HG03095 (cell line): ENCODE results near the gene IFNA4.
"Not testable (repeated sequence)": the region's sequence is repeated elsewhere in the genome, so short reads cannot be mapped to it uniquely, and the experiment has no call there.

Experiments
- ATAC-seq: cut with Tn5 transposase; IDR thresholded peaks from one replicate; pipeline ENCODE4 v1.9.1; 2021; ENCODE audit warnings: moderate library complexity; ENCODE audit not compliant: unreplicated experiment

The IFNA4 gene

DNA sequence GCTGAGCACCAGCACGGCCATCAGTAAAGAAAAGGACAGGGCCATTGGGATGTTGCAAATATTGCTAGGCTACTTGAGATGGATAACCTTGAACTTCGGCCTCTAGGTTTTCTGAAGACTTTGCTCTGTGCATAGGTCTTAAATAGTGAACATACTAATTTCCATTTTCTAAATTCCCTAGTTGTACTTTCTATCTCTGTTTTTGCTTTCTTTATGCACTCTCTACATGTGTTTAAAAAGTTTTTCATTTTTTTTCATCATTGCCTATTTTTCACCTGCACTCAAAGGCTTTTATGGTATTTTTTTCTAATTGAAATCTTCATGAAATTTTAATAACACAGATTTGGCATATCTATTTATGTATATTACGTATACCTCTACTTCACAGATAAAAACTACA is at the start of gene IFNA4:
Gene IFNA4, minus strand, starts transcription at position 101 of the 400 bp plus-strand sequence. Its CDS starts 56 bp downstream, at position 45.
- ATAC-seq: not testable (repeated sequence)

DNA sequence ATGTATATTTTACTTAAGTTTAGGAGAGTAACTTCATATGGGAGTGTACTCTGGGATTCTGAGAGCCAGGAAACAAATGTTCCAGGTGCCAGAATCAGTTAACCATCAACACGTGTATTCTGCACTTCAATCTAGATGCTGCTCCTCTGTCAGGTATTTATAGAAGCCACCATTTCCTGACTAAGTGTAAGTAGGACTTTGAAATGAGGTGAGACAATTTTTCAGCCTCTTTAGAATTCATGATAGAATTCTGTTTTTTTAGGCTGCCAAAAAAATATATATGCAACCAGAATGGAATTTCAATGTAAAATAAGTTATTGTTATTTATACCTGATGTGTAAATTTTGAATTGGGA is 49.0 kb upstream of the IFNA4 start:
- ATAC-seq: peak; percentile 9

DNA sequence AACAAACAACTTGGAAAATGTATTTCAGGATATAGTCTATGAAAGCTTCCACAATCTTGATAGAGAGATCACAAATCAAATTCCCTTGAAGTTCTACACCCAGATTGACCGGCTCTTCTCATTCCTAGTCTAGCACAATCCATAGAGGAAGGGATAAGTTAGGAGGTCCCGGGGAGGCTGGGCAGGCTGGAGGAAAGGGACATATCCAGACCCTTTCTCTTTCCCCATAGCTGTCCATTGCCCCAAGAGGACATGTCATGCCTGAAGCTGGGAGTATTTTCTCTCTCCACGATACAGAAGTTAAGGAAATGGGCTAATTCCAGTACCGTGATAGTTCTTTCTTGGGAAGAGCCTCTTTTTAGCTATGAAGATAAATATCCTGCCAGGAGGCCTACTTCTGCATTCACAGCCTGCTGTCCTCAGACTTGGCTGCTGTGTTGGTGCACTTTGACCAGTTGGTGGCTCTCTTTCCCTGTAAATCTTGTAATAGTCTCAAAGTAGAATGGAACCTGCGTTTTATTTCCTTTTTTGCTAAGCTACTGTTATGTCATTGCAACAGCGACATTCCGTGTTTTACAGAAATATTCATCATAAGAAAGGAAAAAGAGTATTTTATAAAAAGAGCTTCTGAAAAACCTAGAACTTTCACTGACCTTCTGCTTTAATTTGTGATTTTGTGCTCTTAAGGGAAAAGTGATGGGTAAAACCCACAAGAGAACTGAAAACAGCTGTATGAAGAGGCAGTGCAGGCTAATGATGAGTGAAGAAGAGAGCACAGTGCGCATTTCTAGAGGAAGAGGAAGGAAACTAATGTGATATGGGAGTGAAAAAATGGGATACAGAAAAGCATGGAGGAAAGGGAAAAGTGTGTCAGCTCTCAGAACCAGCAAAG is 48.3 kb upstream of the IFNA4 start:
- peak; percentile 77 for ATAC-seq

DNA sequence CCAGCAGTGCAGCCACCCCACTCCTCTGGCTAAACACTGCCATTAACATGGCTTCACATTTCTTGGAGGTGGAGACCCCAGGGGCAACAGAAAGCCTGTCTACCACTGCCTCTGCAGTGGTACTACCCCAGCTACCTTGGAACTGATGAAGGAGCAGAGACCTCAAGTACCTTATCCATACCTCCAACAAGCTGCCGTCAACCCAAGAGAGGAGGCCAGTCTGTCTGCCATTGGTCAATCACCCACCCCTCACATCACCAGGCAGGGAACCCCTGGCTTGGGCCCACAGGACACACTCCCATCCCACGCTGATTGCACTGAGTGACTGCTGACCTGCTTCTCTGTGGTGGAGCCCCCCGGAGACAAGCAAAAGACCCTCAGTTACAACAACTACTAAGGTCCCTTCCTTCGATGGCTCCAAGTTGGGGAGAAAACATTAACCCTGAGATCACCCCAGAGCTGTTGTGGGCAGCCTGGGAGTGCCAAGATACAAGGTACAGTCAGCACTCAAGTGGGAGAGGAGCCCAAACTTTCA is 46.8 kb upstream of the IFNA4 start:
- no peak for ATAC-seq

DNA sequence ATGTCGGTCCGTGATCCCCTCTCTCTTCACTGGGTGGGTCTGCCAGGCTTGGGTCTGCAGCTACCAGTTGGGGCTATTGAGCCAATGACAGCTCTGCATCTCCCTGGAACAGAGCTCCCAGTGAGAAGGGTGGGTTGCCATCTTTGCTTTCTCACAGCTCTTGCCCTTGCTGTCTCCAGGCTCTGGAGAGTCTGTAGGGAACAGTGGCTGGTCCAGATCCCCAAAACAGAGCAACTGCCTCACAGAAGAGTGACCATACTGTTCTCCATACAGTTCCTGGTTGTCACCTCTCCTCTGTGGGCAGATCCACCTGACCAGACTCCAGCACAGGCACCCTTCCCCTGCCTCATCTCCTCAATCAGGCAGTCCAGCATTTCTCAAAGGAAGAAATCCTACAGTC is 45.9 kb upstream of the IFNA4 start:
- ATAC-seq: no peak

DNA sequence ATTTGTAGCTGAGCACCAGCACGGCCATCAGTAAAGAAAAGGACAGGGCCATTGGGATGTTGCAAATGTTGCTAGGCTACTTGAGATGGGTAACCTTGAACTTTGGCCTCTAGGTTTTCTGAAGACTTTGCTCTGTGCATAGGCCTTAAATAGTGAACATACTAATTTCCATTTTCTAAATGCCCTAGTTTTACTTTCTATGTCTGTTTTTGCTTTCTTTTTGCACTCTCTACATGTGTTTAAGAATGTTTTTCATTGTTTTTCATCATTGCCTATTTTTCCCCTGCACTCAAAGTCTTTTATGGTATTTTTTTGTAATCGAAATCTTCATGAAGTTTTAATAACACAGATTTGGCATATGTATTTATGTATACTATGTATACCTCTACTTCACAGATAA is 40.7 kb upstream of the IFNA4 start, which contains the start of gene IFNA17:
Gene IFNA17, minus strand, starts transcription at position 101 of the 400 bp plus-strand sequence. Its CDS starts 49 bp downstream, at position 52.
- no peak for ATAC-seq

DNA sequence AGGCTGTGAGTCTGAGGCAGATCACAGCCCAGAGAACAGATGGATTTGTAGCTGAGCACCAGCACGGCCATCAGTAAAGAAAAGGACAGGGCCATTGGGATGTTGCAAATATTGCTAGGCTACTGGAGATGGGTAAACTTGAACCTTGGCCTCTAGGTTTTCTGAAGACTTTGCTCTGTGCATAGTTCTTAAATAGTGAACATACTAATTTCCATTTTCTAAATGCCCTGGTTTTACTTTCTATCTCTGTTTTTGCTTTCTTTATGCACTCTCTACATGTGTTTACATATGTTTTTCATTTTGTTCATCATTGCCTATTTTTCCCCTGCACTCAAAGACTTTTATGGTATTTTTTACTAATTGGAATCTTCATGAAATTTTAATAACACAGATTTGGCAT is 29.8 kb upstream of the IFNA4 start, which contains the start of gene IFNA16:
Gene IFNA16, minus strand, starts transcription at position 101 of the 400 bp plus-strand sequence. Its CDS starts 6 bp downstream, at position 95.
- ATAC-seq: not testable (repeated sequence)

DNA sequence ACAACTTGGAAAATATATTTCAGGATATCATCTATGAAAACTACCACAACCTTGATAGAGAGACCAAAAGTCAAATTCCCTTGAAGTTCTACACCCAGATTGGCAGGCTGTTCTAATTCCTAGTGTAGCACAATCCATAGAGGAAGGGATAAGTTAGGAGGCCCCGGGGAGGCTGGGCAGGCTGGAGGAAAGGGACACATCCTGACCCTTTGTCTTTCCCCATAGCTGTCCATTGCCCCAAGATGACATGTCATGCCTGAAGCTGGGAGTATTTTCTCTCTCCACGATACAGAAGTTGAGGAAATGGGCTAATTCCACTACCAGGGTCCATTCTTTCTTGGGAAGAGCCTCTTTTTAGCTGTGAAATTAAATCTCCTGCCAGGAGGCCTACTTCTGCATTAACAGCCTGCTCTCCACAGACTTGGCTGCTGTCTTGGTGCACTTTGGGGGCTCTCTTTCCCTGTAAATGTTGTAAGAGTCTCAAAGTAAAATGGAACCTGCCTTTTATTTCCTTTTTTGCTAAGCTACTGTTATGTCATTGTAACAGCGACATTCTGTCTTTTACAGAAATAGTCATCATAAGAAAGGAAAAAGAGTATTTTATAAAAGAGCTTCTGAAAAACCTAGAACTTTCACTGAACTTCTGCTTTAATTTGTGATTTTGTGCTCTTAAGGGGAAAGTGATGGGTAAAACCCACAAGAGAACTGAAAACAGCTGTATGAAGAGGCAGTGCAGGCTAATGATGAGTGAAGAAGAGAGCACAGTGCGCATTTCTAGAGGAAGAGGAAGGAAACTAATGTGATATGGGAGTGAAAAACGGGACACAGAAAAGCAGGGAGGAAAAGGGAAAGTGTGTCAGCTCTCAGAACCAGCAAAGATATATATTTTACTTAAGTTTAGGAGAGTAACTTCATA is 26.3 kb upstream of the IFNA4 start:
- peak; percentile 64 for ATAC-seq

DNA sequence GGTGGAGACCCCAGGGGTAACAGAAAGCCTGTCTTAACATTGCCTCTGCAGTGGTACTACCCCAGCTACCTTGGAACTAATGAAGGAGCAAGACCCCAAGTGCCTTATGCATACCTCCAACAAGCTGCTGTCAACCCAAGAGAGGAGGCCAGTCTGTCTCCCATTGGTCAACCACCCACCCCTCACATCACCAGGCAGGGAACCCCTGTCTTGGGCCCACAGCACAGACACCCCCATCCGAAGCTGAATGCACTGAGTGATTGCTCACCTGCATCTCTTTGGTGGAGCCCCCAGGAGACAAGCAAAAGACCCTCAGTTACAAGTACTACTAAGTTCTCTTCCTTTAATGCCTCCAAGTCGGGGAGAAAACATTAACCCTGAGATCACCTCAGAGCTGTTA is 24.8 kb upstream of the IFNA4 start:
- ATAC-seq: not testable (repeated sequence)

DNA sequence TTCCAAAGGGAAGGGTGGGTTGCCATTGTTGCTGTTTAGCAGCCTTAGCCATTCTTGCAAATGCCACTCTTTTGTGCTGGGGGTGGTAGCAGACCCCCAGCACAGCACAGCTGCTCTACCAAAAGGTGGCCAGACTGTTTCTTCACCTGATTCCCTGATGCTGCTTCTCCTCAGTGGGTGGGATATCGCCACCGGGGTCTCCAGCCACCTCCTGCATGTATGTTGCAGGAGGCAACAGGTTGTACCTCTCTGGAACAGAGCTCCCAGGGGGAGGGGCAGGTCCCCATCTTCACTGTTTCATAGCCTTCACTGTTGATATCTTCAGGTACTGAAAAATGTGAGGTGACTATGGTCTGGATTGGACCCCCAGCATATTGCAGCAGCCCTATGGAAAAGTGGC is 23.4 kb upstream of the IFNA4 start:
- ATAC-seq: not testable (repeated sequence)

DNA sequence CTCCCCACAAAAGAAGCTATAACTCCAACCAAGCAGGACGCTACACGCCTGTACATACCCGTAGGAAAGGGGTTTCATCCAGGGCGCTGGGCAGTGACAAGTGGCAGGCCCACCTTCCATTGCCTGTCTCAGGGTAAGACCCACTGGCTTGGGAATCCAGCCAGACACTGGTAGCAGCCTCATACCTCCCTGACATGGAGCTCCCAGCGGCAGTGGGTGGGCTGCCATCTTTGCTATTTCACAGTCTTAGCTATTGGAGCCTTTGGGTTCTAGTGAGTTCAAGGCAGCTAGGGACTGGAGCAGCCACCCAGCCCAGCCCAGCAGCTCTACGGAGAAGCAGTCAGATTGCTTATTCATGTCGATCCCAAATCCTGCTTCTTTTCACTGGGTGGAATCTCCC is 22.9 kb upstream of the IFNA4 start:
- no peak for ATAC-seq

DNA sequence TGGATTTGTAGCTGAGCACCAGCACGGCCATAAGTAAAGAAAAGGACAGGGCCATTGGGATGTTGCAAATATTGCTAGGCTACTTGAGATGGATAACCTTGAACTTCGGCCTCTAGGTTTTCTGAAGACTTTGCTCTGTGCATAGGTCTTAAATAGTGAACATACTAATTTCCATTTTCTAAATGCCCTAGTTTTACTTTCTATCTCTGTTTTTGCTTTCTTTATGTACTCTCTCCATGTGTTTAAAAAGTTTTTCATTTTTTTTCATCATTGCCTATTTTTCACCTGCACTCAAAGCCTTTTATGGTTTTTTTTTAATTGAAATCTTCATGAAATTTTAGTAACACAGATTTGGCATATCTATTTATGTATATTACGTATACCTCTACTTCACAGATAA is 19.7 kb upstream of the IFNA4 start, which contains the start of gene IFNA10:
Gene IFNA10, minus strand, starts transcription at position 101 of the 400 bp plus-strand sequence. Its CDS starts 46 bp downstream, at position 55.
- not testable (repeated sequence) for ATAC-seq

DNA sequence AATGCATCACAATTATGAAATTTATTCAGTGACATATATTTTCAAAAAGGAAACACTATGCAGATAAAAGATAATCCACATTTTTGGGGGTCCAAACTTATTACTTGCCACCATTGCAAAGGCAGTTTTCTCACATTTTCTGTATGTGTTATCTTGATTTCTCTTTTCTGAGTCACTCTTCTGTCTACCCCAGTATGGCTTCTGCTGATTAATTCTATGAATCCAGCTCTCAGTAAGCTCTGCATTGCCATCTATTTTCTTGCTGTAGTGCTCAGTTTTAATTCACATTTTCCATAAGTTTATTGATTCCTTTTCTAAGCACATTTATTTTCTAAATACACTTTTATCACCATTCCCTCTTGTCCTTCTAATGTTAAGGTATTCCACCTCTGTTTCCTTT is 17.8 kb upstream of the IFNA4 start:
- ATAC-seq: no peak

DNA sequence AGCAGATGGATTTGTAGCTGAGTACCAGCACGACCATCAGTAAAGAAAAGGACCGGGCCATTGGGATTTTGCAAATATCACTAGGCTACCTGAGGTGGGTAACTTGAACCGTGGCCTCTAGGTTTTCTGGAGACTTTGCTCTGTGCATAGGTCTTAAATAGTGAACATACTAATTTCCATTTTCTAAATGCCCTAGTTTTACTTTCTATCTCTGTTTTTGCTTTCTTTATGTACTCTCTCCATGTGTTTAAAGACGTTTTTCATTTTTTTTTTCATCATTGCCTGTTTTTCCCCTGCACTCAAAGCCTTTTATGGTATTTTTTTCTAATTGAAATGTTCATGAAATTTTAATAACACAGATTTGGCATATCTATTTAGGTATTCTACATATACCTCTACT is 14.7 kb upstream of the IFNA4 start, which contains the start of gene IFNA7:
Gene IFNA7, minus strand, starts transcription at position 101 of the 400 bp plus-strand sequence. Its CDS starts 40 bp downstream, at position 61.
- ATAC-seq: not testable (repeated sequence)

DNA sequence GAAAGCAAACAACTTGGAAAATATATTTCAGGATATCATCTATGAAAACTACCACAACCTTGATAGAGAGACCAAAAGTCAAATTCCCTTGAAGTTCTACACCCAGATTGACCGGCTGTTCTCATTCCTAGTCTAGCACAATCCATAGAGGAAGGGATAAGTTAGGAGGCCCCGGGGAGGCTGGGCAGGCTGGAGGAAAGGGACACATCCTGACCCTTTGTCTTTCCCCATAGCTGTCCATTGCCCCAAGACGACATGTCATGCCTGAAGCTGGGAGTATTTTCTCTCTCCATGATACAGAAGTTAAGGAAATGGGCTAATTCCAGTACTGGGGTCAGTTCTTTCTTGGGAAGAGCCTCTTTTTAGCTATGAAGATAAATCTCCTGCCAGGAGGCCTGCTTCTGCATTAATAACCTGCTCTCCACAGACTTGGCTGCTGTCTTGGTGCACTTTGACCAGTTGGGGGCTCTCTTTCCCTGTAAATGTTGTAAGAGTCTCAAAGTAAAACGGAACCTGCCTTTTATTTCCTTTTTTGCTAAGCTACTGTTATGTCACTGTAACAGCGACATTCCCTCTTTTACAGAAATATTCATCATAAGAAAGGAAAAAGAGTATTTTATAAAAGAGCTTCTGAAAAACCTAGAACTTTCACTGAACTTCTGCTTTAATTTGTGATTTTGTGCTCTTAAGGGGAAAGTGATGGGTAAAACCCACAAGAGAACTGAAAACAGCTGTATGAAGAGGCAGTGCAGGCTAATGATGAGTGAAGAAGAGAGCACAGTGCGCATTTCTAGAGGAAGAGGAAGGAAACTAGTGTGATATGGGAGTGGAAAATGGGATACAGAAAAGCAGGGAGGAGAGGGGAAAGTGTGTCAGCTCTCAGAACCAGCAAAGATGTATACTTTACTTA is 7.7 kb upstream of the IFNA4 start:
- ATAC-seq: peak; percentile 90

DNA sequence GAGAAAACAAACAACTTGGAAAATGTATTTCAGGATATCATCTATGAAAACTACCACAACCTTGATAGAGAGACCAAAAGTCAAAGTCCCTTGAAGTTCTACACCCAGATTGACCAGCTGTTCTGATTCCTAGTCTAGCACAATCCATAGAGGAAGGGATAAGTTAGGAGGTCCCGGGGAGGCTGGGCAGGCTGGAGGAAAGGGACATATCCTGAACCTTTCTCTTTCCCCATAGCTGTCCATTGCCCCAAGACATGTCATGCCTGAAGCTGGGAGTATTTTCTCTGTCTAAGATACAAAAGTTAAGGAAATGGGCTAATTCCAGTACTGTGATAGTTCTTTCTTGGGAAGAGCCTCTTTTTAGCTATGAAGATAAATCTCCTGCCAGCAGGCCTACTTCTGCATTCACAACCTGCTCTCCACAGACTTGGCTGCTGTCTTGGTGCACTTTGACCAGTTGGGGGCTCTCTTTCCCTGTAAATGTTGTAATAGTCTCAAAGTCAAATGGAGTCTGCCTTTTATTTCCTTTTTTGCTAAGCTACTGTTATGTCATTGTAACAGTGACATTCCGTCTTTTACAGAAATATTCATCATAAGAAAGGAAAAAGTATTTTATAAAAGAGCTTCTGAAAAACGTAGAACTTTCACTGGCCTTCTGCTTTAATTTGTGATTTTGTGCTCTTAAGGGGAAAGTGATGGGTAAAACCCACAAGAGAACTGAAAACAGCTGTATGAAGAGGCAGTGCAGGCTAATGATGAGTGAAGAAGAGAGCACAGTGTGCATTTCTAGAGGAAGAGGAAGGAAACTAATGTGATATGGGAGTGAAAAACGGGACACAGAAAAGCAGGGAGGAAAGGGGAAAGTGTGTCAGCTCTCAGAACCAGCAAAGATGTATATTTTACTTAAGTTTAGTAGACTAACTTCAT is 4.3 kb downstream of the IFNA4 start:
- peak; percentile 87 for ATAC-seq

DNA sequence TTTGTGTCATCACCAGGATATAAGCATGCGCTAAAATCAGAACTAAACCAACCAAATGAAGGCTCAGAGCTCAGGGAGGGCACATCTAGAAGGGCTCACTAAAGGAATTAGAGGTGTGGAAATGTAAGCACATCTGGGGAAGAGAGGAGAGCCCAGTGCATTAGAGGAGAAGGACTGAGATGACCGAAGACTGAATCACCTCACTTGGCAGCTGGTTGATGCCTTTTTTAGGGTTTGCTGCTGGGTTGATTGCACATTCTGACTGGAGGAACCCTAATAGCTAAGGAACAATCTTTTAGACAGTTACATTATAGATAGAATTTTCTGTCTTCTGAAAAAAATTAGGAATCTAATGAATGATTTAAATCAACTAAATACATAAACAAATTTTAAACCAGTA is 12.7 kb downstream of the IFNA4 start:
- ATAC-seq: no peak

DNA sequence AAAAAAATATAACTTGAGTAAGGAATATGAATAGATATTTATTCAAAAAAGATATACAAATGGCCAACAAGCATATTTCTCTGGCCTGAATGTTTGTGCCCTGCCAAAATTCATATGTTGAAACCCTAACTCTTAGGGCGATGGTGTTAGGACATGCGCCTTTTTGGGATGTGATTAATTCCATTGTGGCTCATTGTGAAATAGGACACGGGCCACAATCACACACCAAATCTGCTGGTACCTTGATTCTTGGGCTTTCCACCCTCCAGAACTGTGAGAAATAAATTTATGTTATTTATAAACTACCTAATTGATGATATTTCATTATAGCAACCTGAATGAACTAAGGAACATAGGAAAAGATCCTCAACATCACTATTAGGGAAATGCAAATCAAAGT is 15.2 kb downstream of the IFNA4 start:
- ATAC-seq: no peak

DNA sequence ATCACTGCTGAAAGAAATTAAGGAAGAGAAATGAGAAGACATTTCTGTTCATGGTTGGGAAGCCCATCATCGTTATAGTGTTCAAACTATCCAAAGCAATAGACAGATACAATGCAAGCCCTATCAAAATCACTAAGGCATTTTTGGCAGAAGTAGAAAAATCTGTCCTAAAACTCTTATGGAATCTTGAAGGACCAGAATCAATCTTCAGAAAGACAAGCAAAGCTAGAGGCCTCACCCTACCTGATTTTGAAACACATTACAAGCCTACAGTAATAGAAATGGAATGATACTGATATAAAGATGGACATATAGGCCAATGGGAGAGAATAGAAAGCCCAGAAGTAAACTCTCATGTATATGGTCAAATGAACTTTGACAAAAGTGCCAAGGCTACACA is 16.0 kb downstream of the IFNA4 start:
- ATAC-seq: no peak
